ENCODE measurements around the gene KIF4B. TPM values are rescaled to one million over a fixed set of nuclear protein-coding genes. Genes with fewer than 3 reads are reported as not detected.

Gene KIF4B
- total and polyA plus RNA-seq, 2 of the 13 experiments (the other 11 are each of a cell fraction or from before 2014, with no cell fraction given): 0.04 TPM; not detected in 1

- TF ChIP-seq ZNF687 (CRISPR knock-in tag; IDR thresholded peaks at IDR 0.05): no peak
- TF ChIP-seq FLYWCH1 (CRISPR knock-in tag; IDR thresholded peaks at IDR 0.05): no peak
- TF ChIP-seq ZNF350 (CRISPR knock-in tag; IDR thresholded peaks at IDR 0.05; ENCODE audit: borderline replicate concordance, low read depth): no peak
- TF ChIP-seq KLF16 (CRISPR knock-in tag; IDR thresholded peaks at IDR 0.05): 0 out of 4 replicates have a peak, but pooled peaks of 1 of the 2 experiments have one; percentile 41
- peak; percentile 67 for TF ChIP-seq MED1 (CRISPR knock-in tag; IDR thresholded peaks at IDR 0.05)
- TF ChIP-seq ZKSCAN8 (CRISPR knock-in tag; IDR thresholded peaks at IDR 0.05; ENCODE audit: borderline replicate concordance): peak; percentile 53; the same call in 1 of the 2 replicates
- TF ChIP-seq MIER3 (CRISPR knock-in tag; IDR thresholded peaks at IDR 0.05; ENCODE audit: borderline replicate concordance): peak; percentile 61; the same call in 1 of the 2 replicates
- 0 out of 2 replicates have a peak, but pooled peaks have one; percentile 29 for TF ChIP-seq ZSCAN25 (CRISPR knock-in tag; IDR thresholded peaks at IDR 0.05)
- TF ChIP-seq SETDB1 (CRISPR knock-in tag; IDR thresholded peaks at IDR 0.05; ENCODE audit: borderline replicate concordance): no peak
- TF ChIP-seq HMG20A (CRISPR knock-in tag; IDR thresholded peaks at IDR 0.05; ENCODE audit: borderline replicate concordance): peak; percentile 92
- peak; percentile 62; the same call in 1 of the 2 replicates for TF ChIP-seq ZKSCAN1 (IDR thresholded peaks at IDR 0.05; ENCODE audit: low read length)
- TF ChIP-seq ZBTB21 (CRISPR knock-in tag; IDR thresholded peaks at IDR 0.05): peak; percentile 88
- TF ChIP-seq CEBPG (CRISPR knock-in tag; IDR thresholded peaks at IDR 0.05): peak; percentile 71; the same call in 1 of the 2 replicates
- 0 out of 2 replicates have a peak, but pooled peaks have one; percentile 13 for TF ChIP-seq NFIC (IDR thresholded peaks at IDR 0.05; ENCODE audit: low read length)
- no peak for TF ChIP-seq ZNF207 (IDR thresholded peaks at IDR 0.05; ENCODE audit: borderline replicate concordance)
- peak; percentile 39; the same call in 1 of the 2 replicates for TF ChIP-seq PPARG (CRISPR knock-in tag; conservative IDR thresholded peaks at IDR 0.05)
- TF ChIP-seq, protein P1, sequence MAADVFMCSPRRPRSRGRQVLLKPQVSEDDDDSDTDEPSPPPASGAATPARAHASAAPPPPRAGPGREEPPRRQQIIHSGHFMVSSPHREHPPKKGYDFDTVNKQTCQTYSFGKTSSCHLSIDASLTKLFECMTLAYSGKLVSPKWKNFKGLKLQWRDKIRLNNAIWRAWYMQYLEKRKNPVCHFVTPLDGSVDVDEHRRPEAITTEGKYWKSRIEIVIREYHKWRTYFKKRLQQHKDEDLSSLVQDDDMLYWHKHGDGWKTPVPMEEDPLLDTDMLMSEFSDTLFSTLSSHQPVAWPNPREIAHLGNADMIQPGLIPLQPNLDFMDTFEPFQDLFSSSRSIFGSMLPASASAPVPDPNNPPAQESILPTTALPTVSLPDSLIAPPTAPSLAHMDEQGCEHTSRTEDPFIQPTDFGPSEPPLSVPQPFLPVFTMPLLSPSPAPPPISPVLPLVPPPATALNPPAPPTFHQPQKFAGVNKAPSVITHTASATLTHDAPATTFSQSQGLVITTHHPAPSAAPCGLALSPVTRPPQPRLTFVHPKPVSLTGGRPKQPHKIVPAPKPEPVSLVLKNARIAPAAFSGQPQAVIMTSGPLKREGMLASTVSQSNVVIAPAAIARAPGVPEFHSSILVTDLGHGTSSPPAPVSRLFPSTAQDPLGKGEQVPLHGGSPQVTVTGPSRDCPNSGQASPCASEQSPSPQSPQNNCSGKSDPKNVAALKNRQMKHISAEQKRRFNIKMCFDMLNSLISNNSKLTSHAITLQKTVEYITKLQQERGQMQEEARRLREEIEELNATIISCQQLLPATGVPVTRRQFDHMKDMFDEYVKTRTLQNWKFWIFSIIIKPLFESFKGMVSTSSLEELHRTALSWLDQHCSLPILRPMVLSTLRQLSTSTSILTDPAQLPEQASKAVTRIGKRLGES (CRISPR knock-in tag; IDR thresholded peaks at IDR 0.05; ENCODE audit: borderline replicate concordance): no peak
- peak; percentile 89 for TF ChIP-seq GFI1 (CRISPR knock-in tag; IDR thresholded peaks at IDR 0.05; ENCODE audit: borderline replicate concordance)
- TF ChIP-seq, protein P2, sequence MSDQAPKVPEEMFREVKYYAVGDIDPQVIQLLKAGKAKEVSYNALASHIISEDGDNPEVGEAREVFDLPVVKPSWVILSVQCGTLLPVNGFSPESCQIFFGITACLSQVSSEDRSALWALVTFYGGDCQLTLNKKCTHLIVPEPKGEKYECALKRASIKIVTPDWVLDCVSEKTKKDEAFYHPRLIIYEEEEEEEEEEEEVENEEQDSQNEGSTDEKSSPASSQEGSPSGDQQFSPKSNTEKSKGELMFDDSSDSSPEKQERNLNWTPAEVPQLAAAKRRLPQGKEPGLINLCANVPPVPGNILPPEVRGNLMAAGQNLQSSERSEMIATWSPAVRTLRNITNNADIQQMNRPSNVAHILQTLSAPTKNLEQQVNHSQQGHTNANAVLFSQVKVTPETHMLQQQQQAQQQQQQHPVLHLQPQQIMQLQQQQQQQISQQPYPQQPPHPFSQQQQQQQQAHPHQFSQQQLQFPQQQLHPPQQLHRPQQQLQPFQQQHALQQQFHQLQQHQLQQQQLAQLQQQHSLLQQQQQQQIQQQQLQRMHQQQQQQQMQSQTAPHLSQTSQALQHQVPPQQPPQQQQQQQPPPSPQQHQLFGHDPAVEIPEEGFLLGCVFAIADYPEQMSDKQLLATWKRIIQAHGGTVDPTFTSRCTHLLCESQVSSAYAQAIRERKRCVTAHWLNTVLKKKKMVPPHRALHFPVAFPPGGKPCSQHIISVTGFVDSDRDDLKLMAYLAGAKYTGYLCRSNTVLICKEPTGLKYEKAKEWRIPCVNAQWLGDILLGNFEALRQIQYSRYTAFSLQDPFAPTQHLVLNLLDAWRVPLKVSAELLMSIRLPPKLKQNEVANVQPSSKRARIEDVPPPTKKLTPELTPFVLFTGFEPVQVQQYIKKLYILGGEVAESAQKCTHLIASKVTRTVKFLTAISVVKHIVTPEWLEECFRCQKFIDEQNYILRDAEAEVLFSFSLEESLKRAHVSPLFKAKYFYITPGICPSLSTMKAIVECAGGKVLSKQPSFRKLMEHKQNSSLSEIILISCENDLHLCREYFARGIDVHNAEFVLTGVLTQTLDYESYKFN (CRISPR knock-in tag; conservative IDR thresholded peaks at IDR 0.05): peak; percentile 81
- peak; percentile 90 for TF ChIP-seq TCF7 (IDR thresholded peaks at IDR 0.05; ENCODE audit: low read depth)
- 0 out of 2 replicates have a peak, but pooled peaks have one; percentile 32 for TF ChIP-seq GATAD1 (CRISPR knock-in tag; IDR thresholded peaks at IDR 0.05)
Measured at GRCh38 chr5:155008669-155009068, 4.9 kb upstream of the KIF4B start (continued).

Measured in HepG2 (cell line).